ENCODE measurements around the gene ATXN7.
A peak's percentile ranks its signal among the peaks of the same experiment; 100 is the strongest.

Gene ATXN7

DNA sequence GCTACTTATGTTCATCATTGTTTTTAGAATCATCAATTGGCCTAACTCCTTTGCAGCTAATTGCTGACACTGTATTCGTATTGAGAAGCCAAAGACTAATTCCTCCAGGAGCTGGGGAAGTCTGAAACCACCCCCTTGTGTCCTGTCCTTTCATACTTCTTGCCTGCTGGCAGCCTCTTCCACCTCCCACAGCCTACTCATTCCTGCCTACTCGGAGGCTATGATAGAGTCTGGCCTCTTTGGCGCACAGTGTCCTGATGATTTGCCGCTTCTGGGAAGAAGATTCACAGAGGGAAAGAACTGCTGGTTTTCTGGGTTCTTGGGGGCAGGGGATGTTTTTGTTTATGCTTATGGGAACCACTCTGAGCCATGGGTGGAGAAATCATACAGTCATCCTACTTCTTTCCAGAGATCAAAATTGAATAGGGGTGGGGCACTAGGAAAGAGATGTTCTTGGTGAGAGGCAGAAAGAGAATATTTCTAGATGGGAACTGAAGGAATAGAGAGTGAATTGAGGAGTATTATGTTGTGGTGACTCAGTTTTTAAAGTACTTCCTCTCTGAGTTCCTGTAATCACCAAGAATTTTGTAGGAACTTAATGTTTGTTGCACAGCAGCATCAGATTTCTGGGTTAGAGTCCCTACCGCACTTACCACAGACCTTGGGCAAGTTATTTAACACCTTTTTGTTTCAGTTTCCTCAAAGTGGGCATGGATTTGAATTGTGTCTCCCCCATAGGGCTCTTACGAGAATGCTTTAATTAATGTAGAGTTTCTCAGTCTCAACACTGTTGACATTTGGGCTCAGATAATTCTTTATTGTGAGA lies 70.6 kb downstream of the ATXN7 start:
- Histone ChIP-seq H3K79me2 (ENCODE audit: control insufficient read depth, insufficient read depth, low read length, unreplicated experiment) (peaks cover 86% of the 10 kb centered on the region), H3K36me3 (ENCODE audit: insufficient read depth, low read length) (0 out of 2 replicates have a peak, but pooled peaks cover 15% of the 10 kb centered on the region), H3K27me3 (ENCODE audit: insufficient read depth, low read length) (no peaks in the 10 kb centered on the region), H2AFZ (ENCODE audit: low read length, unreplicated experiment) (no peak overlapping the region), H3K4me3 (ENCODE audit: low read depth, low read length) (peak overlapping the region; percentile 14; the same call in 1 of the 2 replicates), H3K27ac (ENCODE audit: low read depth, low read length) (peak overlapping the region; percentile 72), H3K4me1 (ENCODE audit: control insufficient read depth, insufficient read depth, low read length, unreplicated experiment) (peaks cover 30% of the 10 kb centered on the region)

DNA sequence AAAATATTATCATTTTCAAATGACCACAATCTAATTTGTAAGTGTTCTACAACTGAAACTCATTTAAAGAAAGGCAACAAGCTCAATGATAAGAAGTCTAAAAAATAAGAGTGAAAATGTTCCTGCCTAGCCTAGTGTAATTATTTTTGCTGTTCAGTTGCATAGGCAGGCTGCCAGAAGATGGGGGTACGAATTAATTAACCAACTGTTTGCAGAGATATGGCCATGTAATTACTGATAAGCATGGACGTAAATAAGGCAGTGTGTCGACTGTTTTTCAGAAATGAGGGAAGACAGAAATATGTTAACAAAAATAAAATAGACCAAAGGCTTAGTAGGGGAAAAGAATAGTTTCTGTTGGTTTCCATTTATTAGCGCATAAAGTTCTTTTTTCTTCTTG lies 73.3 kb downstream of the ATXN7 start:
- no peaks in the 10 kb centered on the region for H3K27me3 ChIP-seq (ENCODE audit: insufficient read depth, low read length)

DNA sequence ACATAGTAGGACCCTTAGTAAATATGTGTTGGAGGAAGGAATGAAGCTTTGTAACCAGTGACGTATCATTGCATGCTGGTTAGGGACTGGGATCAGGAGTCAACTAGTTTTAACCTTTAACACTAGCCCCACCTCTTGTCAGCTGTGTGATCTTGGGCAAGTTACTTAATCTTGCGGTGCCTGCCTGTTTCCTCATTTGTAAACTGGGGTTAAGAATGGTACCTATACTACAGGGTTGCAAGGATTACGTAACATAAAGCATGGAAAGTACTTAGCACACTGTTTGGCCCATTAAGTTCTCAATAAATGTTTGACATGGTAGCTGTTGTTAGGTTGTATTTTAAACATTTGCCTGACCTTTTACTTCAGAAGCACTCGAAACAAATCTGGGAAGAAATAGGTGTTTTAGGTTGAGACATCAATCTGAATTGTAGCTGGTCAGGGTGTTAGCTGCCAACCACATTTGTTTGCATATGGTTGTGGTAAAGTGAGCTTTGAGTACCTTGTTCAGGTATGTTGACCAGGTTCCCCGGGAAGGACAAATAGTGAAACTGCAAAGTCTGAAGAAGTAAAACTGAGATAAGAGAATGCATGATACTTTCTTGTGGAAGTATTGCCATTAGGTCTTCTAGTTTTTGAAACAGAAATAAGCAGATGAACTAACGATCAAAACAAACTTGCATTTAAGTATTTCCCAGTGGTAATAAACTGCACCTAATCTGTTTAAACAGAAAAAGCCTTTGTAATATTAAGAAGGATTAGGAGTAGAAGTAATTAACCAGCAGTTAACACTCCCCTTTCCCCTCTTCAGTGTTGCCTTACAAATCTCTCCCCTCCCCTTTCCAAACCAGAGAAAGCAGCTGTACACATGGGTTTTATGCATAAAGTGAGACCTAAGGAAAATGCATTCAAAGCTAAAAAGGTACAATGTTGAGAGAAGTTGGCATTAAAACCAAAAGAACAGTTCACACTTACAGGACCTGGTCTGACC lies 74.3 kb downstream of the ATXN7 start:
- no peak overlapping the region for H3K27ac ChIP-seq (ENCODE audit: low read depth, low read length)
- H3K4me3 ChIP-seq (ENCODE audit: low read depth, low read length), result no peak overlapping the region
- H3K4me1 ChIP-seq (ENCODE audit: control insufficient read depth, insufficient read depth, low read length, unreplicated experiment), result peaks cover 35% of the 10 kb centered on the region
- H3K36me3 ChIP-seq (ENCODE audit: insufficient read depth, low read length), result peaks cover 27% of the 10 kb centered on the region; the same call in 1 of the 2 replicates
- H3K27me3 ChIP-seq (ENCODE audit: insufficient read depth, low read length), result no peaks in the 10 kb centered on the region
- peaks cover 88% of the 10 kb centered on the region for H3K79me2 ChIP-seq (ENCODE audit: control insufficient read depth, insufficient read depth, low read length, unreplicated experiment)
- H2AFZ ChIP-seq (ENCODE audit: low read length, unreplicated experiment), result no peak overlapping the region

More for the DNA sequence above, 73.3 kb downstream of the ATXN7 start:
- Histone ChIP-seq H3K27ac (ENCODE audit: low read depth, low read length) (no peak overlapping the region), H3K79me2 (ENCODE audit: control insufficient read depth, insufficient read depth, low read length, unreplicated experiment) (peaks cover 88% of the 10 kb centered on the region), H2AFZ (ENCODE audit: low read length, unreplicated experiment) (no peak overlapping the region), H3K4me3 (ENCODE audit: low read depth, low read length) (no peak overlapping the region), H3K36me3 (ENCODE audit: insufficient read depth, low read length) (0 out of 2 replicates have a peak, but pooled peaks cover 22% of the 10 kb centered on the region), H3K4me1 (ENCODE audit: control insufficient read depth, insufficient read depth, low read length, unreplicated experiment) (peaks cover 43% of the 10 kb centered on the region)

DNA sequence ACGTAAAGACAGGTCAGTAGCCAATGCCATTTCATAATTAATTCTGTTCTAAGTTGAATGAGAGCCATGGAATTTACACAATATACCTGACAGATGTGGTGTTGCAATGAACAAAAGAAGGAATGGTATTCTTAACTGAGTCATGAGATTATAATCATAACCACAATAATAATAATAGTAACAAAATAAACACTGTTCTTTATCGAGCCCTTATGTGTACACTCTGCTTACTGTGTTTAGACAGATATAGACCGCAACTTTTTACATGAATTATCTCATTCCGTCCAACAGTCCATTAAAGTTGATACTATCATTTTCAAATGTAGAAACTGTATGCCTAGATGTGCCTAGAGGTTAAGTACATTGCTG lies 76.7 kb downstream of the ATXN7 start:
- Histone ChIP-seq H3K27ac (ENCODE audit: low read depth, low read length) (peak overlapping the region; percentile 12; the same call in 1 of the 2 replicates), H3K4me3 (ENCODE audit: low read depth, low read length) (no peak overlapping the region), H3K36me3 (ENCODE audit: insufficient read depth, low read length) (peaks cover 29% of the 10 kb centered on the region; the same call in 1 of the 2 replicates), H3K79me2 (ENCODE audit: control insufficient read depth, insufficient read depth, low read length, unreplicated experiment) (peaks cover 87% of the 10 kb centered on the region), H3K27me3 (ENCODE audit: insufficient read depth, low read length) (no peaks in the 10 kb centered on the region), H2AFZ (ENCODE audit: low read length, unreplicated experiment) (no peak overlapping the region), H3K4me1 (ENCODE audit: control insufficient read depth, insufficient read depth, low read length, unreplicated experiment) (peaks cover 13% of the 10 kb centered on the region)

DNA sequence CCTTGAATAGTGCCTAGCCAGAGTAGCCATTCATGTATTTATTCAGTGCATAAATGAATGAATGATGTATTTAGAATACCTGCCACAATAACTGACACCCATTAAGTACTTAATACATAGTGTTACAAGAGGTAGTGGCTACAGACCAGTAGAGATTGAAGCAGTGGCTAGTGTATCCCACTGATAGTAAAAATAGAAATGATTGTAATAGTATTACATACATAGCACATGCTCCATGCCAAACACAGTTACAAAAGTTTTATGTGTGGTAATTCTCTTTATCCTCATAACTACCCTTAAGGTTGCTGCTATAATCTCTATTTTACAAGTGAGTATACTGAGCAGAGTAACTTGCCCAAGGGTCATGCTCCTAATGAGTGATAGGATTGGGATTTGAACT lies 78.9 kb downstream of the ATXN7 start:
- Histone ChIP-seq H3K27me3 (ENCODE audit: insufficient read depth, low read length) (no peaks in the 10 kb centered on the region), H2AFZ (ENCODE audit: low read length, unreplicated experiment) (no peak overlapping the region), H3K4me3 (ENCODE audit: low read depth, low read length) (no peak overlapping the region), H3K4me1 (ENCODE audit: control insufficient read depth, insufficient read depth, low read length, unreplicated experiment) (peaks cover 14% of the 10 kb centered on the region), H3K36me3 (ENCODE audit: insufficient read depth, low read length) (peaks cover 18% of the 10 kb centered on the region; the same call in 1 of the 2 replicates), H3K79me2 (ENCODE audit: control insufficient read depth, insufficient read depth, low read length, unreplicated experiment) (peaks cover 82% of the 10 kb centered on the region), H3K27ac (ENCODE audit: low read depth, low read length) (no peak overlapping the region)

DNA sequence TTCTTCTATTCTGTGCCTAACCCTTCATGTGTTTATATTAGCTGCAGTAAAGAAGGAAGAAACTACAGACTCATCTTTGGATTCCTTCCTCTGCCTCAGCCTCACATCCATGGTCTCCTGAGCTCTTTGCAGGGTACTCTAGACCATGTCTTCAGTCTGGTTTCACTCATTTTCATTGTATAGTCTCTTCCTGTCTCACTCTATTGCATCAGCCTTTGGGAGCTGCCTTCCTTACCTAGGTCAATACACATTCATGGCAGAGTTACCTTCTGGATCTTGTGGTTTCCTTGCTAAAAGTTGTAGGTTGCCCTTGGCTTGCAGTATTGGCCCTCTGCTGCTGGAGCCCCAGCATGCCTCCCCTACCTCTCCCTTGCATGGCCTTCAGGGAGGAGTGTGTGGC lies 80.0 kb downstream of the ATXN7 start:
- Histone ChIP-seq H3K79me2 (ENCODE audit: control insufficient read depth, insufficient read depth, low read length, unreplicated experiment) (peaks cover 84% of the 10 kb centered on the region), H3K36me3 (ENCODE audit: insufficient read depth, low read length) (peaks cover 18% of the 10 kb centered on the region; the same call in 1 of the 2 replicates), H3K4me3 (ENCODE audit: low read depth, low read length) (no peak overlapping the region), H3K27ac (ENCODE audit: low read depth, low read length) (no peak overlapping the region), H3K4me1 (ENCODE audit: control insufficient read depth, insufficient read depth, low read length, unreplicated experiment) (peaks cover 25% of the 10 kb centered on the region), H2AFZ (ENCODE audit: low read length, unreplicated experiment) (no peak overlapping the region), H3K27me3 (ENCODE audit: insufficient read depth, low read length) (no peaks in the 10 kb centered on the region)

DNA sequence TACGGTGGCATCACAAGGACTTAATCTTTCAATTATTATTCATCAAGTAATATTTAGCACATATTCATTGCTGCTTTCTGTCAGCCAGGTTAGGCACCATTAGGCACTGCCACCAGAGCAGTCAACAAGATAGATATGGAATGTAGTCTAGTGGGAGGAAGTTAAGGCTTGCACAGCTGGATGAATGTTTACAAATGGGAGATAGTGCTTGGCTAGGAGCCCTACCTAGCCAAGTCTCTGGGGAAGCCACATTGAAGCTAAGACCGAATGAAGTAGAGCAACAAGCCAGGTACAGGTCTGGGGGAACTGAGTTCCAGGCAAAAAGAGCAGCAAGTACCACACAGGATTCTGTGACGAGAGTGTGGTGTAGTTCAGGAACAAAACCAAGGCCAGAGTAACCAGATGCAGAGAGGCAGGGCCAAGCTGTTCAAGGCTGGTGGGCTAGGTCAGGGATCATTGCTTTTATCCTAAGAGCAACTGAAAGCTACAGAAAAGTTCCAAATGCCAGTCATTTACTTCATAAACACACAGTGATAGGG lies 82.0 kb downstream of the ATXN7 start:
- no peak overlapping the region for H3K27ac ChIP-seq (ENCODE audit: low read depth, low read length)
- H3K4me3 ChIP-seq (ENCODE audit: low read depth, low read length), result no peak overlapping the region
- H2AFZ ChIP-seq (ENCODE audit: low read length, unreplicated experiment), result no peak overlapping the region
- no peaks in the 10 kb centered on the region for H3K27me3 ChIP-seq (ENCODE audit: insufficient read depth, low read length)
- peaks cover 31% of the 10 kb centered on the region for H3K4me1 ChIP-seq (ENCODE audit: control insufficient read depth, insufficient read depth, low read length, unreplicated experiment)
- H3K79me2 ChIP-seq (ENCODE audit: control insufficient read depth, insufficient read depth, low read length, unreplicated experiment), result peaks cover 77% of the 10 kb centered on the region
- peaks cover 10% of the 10 kb centered on the region; the same call in 1 of the 2 replicates for H3K36me3 ChIP-seq (ENCODE audit: insufficient read depth, low read length)

DNA sequence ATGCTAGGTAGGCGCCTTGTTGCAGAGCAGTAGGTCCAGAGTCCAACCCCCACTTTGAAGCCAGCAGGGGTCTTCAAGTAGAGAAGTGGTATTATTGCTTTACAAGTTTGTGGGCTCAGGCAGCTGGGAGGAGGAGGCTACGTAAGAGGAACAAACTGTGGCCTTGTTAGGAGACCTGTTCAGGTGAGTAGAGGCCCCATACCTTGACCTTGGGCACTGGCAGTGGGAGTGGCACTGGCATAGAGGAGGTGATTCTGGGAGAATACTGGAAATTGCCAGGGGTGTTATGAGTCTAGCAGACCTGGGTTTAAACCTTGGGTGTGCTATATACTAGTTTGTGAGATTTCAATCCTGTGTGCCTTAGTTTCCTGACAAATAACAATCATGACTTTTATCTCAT lies 83.1 kb downstream of the ATXN7 start:
- Histone ChIP-seq H3K4me3 (ENCODE audit: low read depth, low read length) (no peak overlapping the region), H3K36me3 (ENCODE audit: insufficient read depth, low read length) (peaks cover 10% of the 10 kb centered on the region; the same call in 1 of the 2 replicates), H2AFZ (ENCODE audit: low read length, unreplicated experiment) (no peak overlapping the region), H3K79me2 (ENCODE audit: control insufficient read depth, insufficient read depth, low read length, unreplicated experiment) (peaks cover 72% of the 10 kb centered on the region), H3K4me1 (ENCODE audit: control insufficient read depth, insufficient read depth, low read length, unreplicated experiment) (peaks cover 39% of the 10 kb centered on the region), H3K27ac (ENCODE audit: low read depth, low read length) (no peak overlapping the region), H3K27me3 (ENCODE audit: insufficient read depth, low read length) (no peaks in the 10 kb centered on the region)

DNA sequence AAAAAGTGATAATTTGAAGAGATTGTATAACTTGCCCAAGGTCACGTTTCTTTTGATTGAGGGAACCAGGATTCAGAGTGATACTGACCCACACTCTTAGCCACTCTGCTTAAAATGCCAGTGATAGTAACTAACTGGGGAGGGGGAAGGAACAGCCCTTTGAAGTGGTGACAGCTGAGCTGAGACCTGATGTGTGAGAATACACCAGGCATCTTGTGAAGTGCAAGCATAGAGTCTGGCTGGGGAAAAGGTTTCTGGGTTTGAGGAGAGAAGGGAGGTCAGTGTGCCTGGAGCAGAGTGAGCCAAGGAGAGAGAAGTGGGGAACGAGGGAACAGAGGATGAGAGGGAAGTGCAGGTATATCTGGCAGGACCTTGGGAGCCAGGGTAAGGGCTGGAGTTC lies 83.9 kb downstream of the ATXN7 start:
- Histone ChIP-seq H3K4me3 (ENCODE audit: low read depth, low read length) (no peak overlapping the region), H3K4me1 (ENCODE audit: control insufficient read depth, insufficient read depth, low read length, unreplicated experiment) (peaks cover 43% of the 10 kb centered on the region), H3K27me3 (ENCODE audit: insufficient read depth, low read length) (no peaks in the 10 kb centered on the region), H3K27ac (ENCODE audit: low read depth, low read length) (peak overlapping the region; percentile 80; the same call in 1 of the 2 replicates), H3K36me3 (ENCODE audit: insufficient read depth, low read length) (peaks cover 6% of the 10 kb centered on the region; the same call in 1 of the 2 replicates), H3K79me2 (ENCODE audit: control insufficient read depth, insufficient read depth, low read length, unreplicated experiment) (peaks cover 69% of the 10 kb centered on the region), H2AFZ (ENCODE audit: low read length, unreplicated experiment) (no peak overlapping the region)

DNA sequence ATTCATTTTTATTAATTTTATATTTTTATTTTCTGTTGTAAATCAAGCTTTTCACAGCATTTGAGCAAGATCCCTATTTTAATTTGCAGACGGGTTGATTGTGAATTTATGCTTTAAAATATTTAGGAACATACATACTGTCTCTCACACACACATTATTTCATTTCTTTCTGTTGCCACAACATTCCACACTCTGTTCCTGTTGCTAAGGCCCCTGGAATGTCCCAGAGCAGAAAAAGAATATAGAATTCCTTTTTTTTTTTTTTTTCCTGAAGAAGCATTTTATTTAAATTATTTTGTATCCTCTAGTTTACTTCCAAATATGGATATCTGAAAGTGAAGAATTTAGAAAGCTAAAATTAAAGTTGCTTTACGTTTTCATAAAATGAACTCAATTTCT lies 85.3 kb downstream of the ATXN7 start:
- H2AFZ ChIP-seq (ENCODE audit: low read length, unreplicated experiment), result no peak overlapping the region
- no peak overlapping the region for H3K4me3 ChIP-seq (ENCODE audit: low read depth, low read length)
- peaks cover 43% of the 10 kb centered on the region for H3K4me1 ChIP-seq (ENCODE audit: control insufficient read depth, insufficient read depth, low read length, unreplicated experiment)
- H3K79me2 ChIP-seq (ENCODE audit: control insufficient read depth, insufficient read depth, low read length, unreplicated experiment), result peaks cover 59% of the 10 kb centered on the region
- no peaks in the 10 kb centered on the region for H3K27me3 ChIP-seq (ENCODE audit: insufficient read depth, low read length)
- H3K36me3 ChIP-seq (ENCODE audit: insufficient read depth, low read length), result no peaks in the 10 kb centered on the region
- H3K27ac ChIP-seq (ENCODE audit: low read depth, low read length), result peak overlapping the region; percentile 80

Data from ACC112 (cell line).